Astrocyte of the spinal cord (primary cell): ENCODE data around the gene NEU4.

ENCODE experiments used
- DNase-seq: peaks from one replicate; pipeline ENCODE4 v3.0.0; 2011; ENCODE audit warnings: low read depth, low spot score
- H3K4me3 ChIP-seq: 2 replicates; pipeline ENCODE4 v1.5.1; 2011; ENCODE audit warnings: low read depth, mild to moderate bottlenecking, low read length, moderate library complexity
- in situ Hi-C: cut with HindIII; loops from 2 replicates; pipeline ENCODE4 v1.10.0; 2017; ENCODE audit warnings: low sequenced_read_pairs
- TF ChIP-seq, protein P1 (sequence below): IDR thresholded peaks from 2 replicates; pipeline ENCODE4 v1.5.1; 2012; ENCODE audit warnings: low read depth, mild to moderate bottlenecking, low read length, inconsistent platforms

Gene NEU4

GRCh38 chr2:241858206-241859016, 49.4 kb downstream of the NEU4 start, which contains the start of gene PDCD1:
PDCD1 (minus strand) TSS chr2:241858894; CDS start chr2:241858838, 56 bp downstream.
- DNase-seq: no peak
- in situ Hi-C loops: no loop called here
- TF ChIP-seq, protein P1, sequence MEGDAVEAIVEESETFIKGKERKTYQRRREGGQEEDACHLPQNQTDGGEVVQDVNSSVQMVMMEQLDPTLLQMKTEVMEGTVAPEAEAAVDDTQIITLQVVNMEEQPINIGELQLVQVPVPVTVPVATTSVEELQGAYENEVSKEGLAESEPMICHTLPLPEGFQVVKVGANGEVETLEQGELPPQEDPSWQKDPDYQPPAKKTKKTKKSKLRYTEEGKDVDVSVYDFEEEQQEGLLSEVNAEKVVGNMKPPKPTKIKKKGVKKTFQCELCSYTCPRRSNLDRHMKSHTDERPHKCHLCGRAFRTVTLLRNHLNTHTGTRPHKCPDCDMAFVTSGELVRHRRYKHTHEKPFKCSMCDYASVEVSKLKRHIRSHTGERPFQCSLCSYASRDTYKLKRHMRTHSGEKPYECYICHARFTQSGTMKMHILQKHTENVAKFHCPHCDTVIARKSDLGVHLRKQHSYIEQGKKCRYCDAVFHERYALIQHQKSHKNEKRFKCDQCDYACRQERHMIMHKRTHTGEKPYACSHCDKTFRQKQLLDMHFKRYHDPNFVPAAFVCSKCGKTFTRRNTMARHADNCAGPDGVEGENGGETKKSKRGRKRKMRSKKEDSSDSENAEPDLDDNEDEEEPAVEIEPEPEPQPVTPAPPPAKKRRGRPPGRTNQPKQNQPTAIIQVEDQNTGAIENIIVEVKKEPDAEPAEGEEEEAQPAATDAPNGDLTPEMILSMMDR: no peak
- no peak within 1 kb of the TSS for H3K4me3 ChIP-seq

DNA sequence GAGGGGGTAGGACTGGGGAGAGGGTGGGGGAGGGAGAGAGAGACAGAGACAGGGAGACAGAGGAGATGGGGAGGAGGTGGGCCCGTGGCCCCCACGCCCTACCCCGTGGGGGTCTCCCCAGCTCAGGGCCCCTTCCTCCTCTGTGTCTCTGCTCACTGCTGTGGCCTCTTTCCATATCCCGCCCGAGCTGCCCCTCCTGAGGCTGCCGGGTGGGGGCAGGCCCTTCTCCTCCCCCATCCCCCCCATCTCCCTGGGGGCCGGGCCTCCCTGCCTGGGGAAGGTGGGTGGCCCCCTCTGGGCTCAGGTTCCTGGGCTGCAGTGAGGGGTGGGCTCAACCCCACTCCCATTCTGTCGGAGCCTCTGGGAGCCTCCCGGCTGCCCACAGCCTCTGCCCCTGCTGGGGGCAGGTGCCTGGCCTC, 50.0 kb downstream of the NEU4 start:
- DNase-seq: no peak
- H3K4me3 ChIP-seq: no peak overlapping the region
- in situ Hi-C loops: no loop called here
- TF ChIP-seq, protein P1: no peak

DNA sequence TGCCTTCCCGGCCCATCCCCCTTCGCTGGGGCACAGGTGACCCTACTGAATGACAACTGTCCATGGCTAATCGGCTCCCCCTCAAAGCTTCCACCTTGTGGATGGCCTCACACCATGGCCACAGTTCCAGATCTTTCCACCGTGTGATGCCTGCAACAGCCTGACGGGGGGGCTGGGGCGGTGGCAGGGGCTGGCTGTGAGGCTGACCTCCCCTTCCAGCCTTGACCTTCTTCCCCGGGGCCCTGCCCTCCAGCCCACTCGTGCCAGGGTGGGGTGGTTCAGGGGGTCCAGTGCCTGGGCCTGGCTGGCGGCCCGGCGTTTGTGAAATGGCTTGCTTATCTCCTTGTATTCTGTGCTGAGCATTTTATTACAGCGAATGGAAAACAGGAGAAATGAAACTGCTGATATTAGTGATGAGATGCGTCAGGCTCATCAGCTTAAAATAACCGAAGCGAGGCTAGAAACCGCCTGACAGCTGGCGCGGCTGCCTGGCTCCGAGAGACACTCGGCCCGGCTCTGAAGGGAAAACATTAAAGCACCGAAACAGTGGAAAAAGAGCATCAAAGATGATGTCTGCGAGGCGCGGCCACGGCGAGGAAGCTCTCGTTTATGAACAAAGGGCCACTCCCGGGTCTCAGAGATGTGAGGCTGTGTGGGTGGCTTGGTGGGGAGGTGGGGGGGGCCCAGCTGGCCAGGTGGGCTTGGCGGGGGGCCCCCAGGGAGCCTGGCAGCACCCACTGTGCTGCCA, 50.6 kb downstream of the NEU4 start:
- TF ChIP-seq, protein P1: peak; percentile 21
- no peak for DNase-seq
- in situ Hi-C loops: no loop called here
- H3K4me3 ChIP-seq: no peak overlapping the region

DNA sequence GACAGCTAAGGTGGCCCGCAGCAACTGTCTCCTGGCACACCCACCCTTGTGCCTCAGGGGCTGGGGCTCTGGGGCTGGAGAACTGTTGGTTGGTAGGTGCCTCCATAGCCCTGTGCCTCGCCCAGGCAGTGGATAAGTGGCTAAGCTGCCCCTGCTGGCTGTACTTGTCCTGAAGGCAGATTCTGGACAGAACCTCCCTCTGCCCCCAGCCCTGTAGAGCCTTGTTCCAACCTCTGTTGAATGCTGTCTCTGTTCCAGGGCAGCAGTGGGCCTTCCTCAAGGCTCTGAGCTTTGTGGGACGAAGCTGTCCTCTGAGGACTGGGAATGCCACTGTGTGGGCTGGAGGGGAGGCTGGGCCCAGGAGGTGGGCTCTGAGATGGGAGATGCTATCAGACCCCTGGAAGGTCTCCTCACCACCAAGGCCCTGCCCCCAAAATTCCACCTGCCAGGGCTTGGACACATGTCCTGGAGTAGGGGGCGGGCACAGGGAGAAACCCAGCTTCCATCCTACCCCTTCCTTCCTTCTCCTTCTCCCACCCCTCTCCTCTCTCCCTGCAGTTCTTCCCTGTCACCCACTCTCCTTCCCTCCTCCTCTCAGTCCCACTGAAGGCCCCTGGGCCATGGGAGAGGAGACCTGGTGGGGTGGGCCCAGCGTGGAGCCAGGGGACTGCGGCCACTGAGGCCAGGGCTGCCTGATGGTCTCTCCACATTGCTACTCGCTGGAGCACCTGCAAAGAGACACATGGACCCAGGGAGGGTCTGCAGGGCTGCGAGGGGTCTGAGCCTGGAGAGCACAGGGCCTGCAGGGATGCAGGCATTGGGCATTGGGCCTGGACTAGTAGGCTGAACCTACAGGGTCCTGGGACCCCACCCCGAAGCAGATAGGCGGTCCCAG, 51.4 kb downstream of the NEU4 start:
- in situ Hi-C loops: no loop called here
- DNase-seq: no peak
- no peak overlapping the region for H3K4me3 ChIP-seq
- TF ChIP-seq, protein P1: no peak

DNA sequence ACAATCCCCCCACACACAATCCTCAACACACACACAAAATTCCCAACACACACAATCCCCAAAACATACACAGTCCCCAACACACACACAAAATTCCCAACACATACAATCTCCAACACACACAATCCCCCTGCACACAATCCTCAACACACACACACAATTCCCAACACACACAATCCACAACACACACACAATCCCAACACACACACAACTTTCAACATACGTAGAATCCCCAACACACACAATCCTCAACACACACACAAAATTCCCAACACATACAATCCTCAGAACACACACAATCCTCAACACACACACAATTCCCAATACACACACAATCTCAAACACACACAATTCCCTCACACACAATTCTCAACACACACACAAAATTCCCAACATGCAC, 52.3 kb downstream of the NEU4 start:
- in situ Hi-C loops: no loop called here
- DNase-seq: no peak
- no peak overlapping the region for H3K4me3 ChIP-seq
- TF ChIP-seq, protein P1: no peak

- DNase-seq: no peak
- H3K4me3 ChIP-seq: no peak overlapping the region
- in situ Hi-C loops: no loop called here
- TF ChIP-seq, protein P1: no peak
Observed at GRCh38 chr2:241862093-241862492, 53.1 kb downstream of the NEU4 start.
